ENCODE results near the gene MED13.

MED13 gene

GRCh38 chr17:62064791-62065563 is at the start of gene MED13:
Gene MED13, minus strand, starts transcription at chr17:62065278. Its CDS starts 73 bp downstream, at chr17:62065205.
- DNase-seq, result peak; percentile 71

- DNase-seq, result no peak
Observed at GRCh38 chr17:62112229-62112628, 47.2 kb upstream of the MED13 start.

GRCh38 chr17:62111562-62112171 is 46.6 kb upstream of the MED13 start:
- DNase-seq, result no peak

GRCh38 chr17:62110923-62111484 is 45.9 kb upstream of the MED13 start:
- DNase-seq, result no peak

GRCh38 chr17:62109924-62110323 is 44.8 kb upstream of the MED13 start:
- no peak for DNase-seq

- DNase-seq, result no peak
Observed at GRCh38 chr17:62109378-62109902, 44.4 kb upstream of the MED13 start.

- DNase-seq, result no peak
Observed at GRCh38 chr17:62105861-62106260, 40.8 kb upstream of the MED13 start.

- no peak for DNase-seq
Observed at GRCh38 chr17:62105357-62105756, 40.3 kb upstream of the MED13 start.

GRCh38 chr17:62101515-62101914 is 36.4 kb upstream of the MED13 start:
- DNase-seq, result no peak

GRCh38 chr17:62101090-62101489 is 36.0 kb upstream of the MED13 start:
- DNase-seq, result no peak

GRCh38 chr17:62100055-62100454 is 35.0 kb upstream of the MED13 start:
- no peak for DNase-seq

GRCh38 chr17:62099532-62099931 is 34.5 kb upstream of the MED13 start:
- no peak for DNase-seq

- no peak for DNase-seq
Observed at GRCh38 chr17:62098623-62099231, 33.6 kb upstream of the MED13 start.

GRCh38 chr17:62096401-62096670 is 31.3 kb upstream of the MED13 start:
- DNase-seq, result no peak

- no peak for DNase-seq
Observed at GRCh38 chr17:62094175-62094574, 29.1 kb upstream of the MED13 start.

GRCh38 chr17:62093188-62094155 is 28.4 kb upstream of the MED13 start:
- no peak for DNase-seq

- no peak for DNase-seq
Observed at GRCh38 chr17:62092784-62093183, 27.7 kb upstream of the MED13 start.

- DNase-seq, result no peak
Observed at GRCh38 chr17:62091804-62092203, 26.7 kb upstream of the MED13 start.

- no peak for DNase-seq
Observed at GRCh38 chr17:62090868-62091267, 25.8 kb upstream of the MED13 start.

- no peak for DNase-seq
Observed at GRCh38 chr17:62090021-62090824, 25.1 kb upstream of the MED13 start.

GRCh38 chr17:62089334-62089733 is 24.3 kb upstream of the MED13 start:
- no peak for DNase-seq

GRCh38 chr17:62086737-62087136 is 21.7 kb upstream of the MED13 start:
- DNase-seq, result no peak

All from left hindlimb (tissue), 1 donor.